Stimulated activated naive CD8-positive, alpha-beta T cell treated with anti-CD3 and anti-CD28 coated beads, Interleukin-15, Interleukin-2, amounts not matched to agents 100 U/mL and 50 U/mL, for 24 hours (primary cell): ENCODE measurements around the gene SRC.

Source experiments
- ATAC-seq: fragments of 150-1000 bp; cut with Tn5 transposase; one replicate; pipeline ENCODE4 v1.10.0; 2021
- DNase-seq: peaks from one replicate; pipeline ENCODE4 v3.0.0; 2021

Gene SRC

DNA sequence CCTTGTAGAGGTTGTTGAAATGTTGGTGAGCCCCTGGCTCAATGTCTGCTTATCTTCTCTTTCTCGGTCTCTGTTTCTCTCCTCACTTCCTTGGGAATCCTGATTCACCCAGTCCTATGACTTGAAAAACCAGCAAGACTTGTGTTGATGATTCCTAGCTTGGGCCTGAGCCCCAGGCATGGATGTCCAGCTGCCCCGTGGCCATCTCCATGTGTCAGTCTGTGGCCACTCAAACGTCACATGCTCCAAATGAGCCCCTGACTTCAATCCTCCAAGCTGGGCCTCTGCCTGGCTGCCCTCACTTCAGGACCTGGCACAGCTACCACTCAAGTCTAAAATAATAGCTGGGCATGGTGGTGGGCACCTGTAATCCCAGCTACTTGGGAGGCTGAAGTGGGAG, 81.0 kb downstream of the SRC start:
- no peak for ATAC-seq
- no peak for DNase-seq

DNA sequence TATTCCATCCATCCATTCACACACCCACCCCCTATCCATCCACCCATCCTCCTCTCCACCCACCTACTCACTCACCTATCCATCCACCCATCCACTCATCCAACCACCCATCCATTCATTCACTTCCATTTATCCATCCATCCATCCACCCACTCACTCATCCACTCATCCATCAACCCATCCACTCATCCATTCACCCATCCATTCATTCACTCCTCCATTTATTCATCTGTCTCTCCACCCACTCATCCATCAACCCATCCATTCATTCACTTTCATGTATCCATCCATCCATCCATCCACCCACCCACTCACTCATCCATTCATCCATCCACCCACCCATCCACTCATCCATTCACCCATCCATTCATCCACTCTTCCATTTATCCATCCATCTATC, 84.1 kb downstream of the SRC start:
- ATAC-seq: no peak
- no peak for DNase-seq

DNA sequence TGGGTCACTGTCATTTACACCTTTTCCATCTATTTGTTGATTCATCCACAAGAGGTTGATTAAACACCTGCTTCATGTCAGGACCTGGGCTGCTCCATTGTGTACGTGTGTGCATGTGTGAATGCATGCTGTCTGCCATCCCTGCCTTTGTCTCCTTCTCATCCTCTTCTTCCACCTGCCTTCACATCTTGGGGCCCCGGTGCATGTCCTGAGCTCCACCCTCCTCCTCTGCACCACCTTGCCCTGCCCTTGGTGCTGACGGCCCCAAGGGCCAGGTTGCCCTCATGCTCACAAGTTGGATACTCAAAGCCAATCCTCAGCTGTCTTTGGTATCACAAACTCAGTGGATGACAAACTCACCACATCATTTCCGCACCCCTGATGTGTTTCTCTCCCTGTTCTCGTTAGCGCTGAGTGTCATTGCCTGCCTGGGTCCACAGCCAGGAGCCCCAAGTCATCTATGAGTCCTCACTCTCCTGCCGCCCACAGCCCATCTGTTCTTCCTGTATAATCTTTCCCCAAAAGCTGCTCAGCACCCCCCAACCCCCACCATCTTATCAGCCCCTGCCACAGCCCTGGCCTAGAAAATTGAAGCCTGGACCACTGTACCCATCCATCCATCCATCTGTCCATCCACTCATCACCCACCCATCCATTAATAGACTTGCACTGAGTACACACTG, 85.0 kb downstream of the SRC start:
- ATAC-seq: no peak
- DNase-seq: no peak

DNA sequence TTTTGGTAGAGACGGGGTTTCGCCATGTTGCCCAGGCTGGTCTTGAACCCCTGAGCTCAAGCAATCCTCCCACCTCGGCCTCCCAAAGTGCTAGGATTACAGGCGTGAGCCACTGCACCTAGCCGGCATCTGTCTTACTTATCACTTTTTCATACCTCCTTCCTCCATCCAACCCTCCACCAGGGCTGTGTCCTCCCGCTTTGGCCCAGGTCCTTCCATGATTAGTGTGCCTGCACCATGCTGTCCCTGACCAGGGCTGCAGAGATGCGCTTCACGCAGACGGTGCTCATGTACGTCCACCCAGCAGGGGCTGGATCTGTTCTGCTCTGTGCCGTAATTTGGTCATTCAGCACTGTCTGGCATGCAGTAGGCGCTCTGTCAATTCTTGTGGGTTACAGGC, 85.8 kb downstream of the SRC start:
- ATAC-seq (peak; percentile 9), DNase-seq (no peak)

DNA sequence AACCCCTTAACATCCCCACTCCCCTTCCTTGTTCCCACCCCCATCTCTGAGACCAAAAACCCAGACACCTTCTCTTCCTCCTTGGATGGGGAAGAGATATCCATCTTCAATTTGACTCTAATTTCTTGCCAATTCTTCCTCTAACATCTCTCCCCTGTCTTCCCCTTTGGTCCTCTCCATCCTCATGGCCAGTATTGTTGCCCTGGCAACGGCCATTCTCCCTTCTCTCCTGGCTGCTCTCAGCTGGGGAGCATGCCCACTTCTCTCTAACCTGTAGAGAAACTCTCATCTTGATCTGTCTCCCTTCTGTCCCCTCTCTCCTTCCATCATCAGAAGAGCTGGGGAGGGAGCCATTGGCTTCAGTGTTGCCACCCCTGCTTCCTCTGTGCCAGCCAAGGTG, 86.7 kb downstream of the SRC start:
- DNase-seq (no peak), ATAC-seq (no peak)

DNA sequence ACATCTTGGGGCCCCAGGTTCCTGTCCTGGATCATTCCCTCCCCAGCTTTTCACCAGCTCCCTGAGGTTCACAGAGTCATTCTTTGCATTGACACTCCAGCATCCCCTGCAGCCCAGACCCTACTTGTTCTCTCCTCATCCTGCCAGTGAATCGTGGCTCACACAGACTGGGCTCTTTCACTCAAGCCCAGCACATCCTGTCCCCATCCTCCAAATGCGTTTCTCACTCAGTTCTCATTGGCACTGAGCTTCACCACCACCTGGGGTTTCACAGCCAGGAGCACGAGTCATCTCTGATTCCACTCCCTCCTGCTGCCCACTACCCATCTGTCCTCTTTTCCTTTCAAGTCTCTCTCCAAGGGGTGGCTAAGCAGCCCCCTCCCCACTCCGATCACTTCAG, 89.7 kb downstream of the SRC start:
- ATAC-seq: no peak

DNA sequence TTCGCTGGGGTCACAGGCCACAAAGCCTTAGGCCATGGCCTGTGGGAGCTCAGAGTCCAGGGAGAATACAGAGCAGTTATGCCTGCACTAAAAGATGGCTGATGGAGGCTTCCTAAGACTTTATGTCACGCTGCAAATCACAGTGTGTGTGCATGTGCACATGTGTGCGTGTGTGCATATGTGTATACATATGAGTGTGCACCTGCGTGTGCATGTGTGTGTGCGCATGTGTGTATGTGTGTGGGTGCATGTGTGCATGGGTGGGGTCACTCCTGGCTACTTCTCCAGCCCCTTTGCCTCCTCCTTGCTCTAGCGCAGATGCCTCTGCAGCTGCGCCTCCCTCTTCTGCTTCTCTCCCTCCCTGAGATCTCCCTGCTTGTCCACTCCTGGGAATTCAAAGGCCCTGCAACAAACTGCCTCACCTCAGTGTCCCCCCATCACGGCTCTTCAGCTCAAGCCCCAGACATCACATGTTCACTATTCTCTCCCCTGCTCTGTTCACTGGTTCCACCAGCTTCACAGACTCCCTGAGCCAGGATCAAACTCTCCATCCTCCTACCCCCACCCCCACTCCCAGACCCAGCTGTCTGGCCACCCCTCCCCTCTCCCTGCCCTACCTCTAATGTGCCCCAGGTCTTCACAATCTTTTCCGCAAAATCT, 90.7 kb downstream of the SRC start:
- ATAC-seq: no peak
- no peak for DNase-seq

More for the DNA sequence above, 89.7 kb downstream of the SRC start:
- no peak for DNase-seq

DNA sequence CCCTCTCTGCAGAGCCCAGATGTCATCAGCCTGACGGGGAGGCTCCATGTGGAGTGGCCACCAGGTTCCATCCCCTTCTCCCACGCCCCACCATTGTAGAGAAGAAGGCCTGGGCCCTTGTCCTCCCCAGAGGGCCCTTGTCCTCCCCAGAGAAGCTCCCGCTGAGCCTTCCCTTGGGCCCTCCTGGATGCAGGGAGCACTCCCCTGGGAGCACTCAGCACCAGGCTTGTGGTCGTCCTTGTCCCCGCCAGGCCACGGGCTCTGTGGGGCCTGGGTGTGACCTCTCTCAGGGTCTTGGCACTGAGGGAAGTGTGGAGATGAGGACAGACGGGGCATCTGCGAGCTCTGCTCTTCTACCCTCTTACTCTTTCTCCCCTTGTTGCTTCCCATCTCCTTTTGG, 91.7 kb downstream of the SRC start:
- ATAC-seq: no peak
- DNase-seq: no peak

DNA sequence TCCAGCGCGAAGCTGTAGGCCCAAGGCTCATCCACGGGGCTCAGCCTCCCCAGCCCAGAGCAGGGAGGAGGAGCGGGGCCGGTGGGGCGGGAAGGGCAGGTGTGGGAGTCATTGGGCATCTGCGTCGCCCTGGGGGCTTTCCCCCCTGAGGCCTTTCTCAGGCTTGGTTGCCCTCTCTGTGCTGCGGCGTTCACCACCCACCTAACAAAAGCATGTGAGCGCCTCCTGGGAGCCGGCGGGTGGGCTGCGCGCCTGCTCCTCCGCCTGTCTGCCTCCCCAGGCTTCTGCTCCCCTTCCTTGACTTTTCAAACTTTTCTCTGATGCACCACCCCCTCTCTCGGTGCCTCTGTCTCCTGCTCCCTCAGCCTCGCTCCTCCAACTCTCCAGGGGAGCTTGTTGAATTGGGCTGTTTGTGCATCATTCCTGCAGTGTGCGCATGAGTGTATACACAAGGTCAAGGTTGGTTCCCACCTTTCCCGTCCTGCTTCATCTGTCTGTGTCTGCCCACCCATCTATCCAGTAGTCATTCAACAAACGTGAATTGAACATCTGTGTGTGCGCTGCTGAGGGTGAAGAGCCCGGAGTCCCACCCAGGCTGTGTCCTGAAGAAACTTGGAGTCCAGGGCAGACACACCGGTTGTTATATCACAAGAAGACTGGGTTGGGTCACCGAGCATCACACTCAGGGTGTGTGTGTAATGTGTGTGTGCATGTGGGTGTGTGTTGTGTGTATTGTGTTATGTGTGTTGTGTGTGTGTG, 92.7 kb downstream of the SRC start:
- ATAC-seq (no peak), DNase-seq (no peak)

DNA sequence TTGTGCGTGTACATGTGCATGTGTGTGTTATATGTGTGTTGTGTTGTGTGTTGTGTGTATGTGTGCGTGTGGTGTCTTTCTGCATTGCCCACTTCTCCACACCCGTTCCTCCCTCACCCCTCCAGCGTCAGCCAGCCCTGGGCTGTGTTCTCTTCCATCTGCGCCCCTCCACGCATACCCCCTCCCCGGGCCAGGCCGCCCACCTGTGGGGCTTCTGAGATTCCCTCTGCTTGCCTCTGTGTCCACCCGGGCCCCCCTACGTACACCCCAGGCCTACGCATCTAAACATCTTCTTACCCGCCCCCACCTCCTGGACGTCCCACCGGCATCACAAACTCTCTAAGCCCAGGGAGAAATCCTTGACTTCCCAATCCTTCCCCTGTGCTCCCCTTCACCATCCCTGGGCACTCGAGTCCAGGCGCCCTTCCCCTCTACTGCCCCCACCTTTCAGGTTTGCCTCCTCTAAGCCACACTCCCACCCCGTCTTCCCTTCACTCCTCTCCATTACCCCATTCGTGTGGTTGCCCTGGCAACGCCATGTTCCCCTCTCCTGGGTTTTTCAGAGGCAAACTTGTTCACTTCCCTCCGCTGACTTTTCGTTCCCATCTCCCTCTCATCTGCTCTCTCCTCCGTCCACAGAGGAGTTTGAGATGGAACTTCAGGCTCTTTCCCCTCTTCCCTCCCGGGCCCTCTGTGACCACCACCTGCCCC, 93.4 kb downstream of the SRC start:
- DNase-seq (no peak), ATAC-seq (peak; percentile 8)

DNA sequence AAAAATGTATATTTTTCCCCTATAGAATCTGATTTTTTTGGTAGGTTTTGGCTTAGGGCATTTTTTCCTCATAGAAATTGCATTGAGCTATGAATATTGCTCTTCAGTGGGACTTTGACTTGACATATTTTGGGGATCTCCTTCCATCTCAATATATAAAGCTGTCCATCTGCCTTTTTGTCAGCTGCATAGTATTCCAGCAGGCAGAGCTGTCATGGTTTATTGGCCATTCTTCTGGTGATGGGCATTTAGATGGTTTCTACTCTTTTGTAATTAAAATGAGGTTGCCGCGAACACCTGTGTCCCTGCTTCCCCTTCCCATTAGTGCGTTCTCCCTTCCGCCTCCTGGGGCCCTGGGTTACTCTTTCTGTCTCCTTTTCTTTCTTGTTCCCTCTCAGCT, 95.1 kb downstream of the SRC start:
- ATAC-seq: no peak
- no peak for DNase-seq

DNA sequence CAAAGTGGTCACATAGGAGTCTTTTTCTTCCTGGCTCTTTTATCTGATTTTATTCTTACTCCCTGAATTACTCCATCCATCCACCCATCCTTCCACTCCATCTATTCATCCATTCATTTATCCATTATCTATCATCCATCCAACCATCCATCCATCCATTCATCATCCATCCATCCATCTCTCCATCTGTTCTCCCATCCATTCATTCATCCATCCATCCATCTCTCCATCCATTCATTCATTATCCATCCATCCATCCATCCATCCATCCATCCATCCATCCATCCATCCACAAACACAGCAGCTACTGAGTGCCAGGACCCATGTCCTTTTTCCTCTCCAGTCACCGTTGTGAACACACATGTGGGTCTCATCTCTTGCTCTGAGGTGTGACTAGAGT, 96.6 kb downstream of the SRC start:
- no peak for DNase-seq

DNA sequence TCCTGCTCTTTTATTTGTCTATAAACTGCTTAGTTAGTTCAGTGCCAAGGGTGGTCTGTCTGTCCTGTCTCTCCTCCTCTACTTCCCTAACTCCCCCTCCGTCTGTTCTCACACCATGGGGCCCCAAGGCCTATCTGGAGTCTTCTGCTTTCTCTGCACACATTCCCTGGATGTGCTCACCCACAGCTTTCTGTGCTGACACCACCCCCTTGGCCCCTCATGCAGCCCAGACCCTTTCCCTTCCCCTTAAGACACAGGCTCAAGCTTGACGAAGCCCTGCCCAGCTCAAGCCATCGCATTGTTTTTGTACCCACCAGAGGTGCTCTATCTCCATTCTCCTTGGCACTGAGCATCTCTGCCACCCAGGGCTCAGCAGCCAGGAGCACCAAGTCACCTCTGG, 97.0 kb downstream of the SRC start:
- ATAC-seq (no peak), DNase-seq (no peak)

More for the DNA sequence above, 96.6 kb downstream of the SRC start:
- no peak for ATAC-seq

DNA sequence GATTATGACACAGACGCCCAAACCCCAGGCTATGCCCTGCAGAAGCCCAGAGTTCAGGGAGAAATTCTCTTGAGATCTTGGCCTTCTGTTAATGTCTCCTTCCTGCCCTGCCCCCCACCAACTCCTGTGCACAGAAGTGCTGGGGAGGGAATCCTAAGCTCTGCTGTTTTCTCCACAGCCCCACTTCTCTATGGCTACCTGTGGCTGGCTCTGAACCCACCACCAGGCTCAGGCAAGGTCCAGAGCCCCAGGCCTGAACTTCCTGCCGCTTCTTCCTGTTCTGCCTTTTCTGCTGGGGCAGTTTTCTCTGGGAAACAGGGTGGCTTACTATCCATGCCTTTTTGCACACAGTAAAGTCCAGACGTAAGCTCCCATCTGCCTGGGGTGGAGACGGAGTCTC, 97.7 kb downstream of the SRC start:
- ATAC-seq (no peak), DNase-seq (no peak)

DNA sequence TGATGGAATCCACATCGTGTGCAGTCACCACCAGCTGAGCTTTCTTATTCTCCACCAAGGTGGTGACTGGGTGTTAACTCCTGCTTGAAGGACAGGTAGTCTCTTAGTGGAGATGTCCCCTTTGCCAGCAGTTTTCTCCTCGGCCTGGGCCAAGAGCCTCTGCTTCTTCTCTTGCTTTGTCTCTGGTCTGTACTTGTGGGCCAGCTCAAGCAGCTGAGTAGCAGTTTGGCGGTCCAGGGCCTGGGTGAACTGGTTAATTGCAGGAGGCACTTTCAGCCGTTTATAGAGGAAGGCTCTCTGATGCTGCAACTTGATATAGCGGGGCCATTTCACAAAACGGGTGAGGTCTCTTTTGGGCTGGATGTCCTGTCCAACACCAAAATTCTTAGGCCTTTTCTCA, 99.1 kb downstream of the SRC start:
- DNase-seq (no peak), ATAC-seq (no peak)

DNA sequence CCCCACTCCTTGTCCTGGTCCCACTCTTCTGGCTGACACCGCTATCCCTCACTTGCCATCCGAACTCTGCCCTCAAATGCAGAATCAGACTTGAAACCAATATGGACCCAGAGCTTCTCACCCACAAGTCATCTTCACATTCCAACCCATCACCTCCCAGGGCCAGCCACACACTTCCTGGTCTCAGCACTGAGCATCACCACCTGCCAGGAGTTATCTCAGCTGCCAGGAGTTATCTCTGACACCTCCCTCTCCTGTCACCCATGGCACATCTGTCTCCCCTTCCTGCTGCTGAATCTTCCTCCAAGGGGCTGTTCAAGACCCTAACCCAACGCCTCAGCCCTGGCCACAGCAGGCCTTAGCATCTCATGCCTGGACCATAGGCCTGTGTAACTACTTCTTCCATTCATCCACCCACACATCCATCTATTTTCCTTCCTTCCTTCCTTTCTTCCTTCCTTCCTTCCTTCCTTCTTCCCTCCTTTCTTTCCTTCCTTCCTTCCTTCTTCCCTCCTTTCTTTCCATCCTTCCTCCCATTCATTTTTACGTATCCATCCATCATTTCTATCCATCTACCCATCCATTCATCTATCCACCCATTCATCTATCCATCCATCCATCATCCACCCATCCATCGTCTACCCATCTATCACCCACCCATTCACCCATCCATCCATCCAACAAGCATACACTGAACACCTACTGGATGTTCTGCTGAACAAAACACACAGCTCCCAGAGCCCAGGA, 100.5 kb downstream of the SRC start:
- ATAC-seq (no peak), DNase-seq (no peak)

DNA sequence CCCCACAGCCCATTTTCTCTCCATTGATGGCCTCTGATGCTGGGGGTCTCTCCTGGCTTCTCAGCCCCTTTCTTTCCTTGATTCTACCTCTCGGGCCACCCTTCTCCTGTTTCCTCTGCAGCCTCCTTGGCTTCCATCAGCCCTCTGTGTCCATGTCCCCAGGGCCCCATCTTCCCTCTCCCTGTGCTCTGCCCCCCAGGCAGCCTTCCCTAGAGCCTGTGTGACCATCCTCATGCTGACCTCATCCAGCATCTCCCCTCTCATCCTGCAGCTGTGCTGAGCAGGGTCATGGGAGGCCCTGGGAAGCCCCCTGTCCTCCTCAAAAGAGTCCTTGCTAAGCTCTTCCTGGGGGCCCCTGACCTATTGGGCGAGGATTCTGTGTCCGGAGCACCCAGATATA, 101.7 kb downstream of the SRC start:
- ATAC-seq (no peak), DNase-seq (no peak)

DNA sequence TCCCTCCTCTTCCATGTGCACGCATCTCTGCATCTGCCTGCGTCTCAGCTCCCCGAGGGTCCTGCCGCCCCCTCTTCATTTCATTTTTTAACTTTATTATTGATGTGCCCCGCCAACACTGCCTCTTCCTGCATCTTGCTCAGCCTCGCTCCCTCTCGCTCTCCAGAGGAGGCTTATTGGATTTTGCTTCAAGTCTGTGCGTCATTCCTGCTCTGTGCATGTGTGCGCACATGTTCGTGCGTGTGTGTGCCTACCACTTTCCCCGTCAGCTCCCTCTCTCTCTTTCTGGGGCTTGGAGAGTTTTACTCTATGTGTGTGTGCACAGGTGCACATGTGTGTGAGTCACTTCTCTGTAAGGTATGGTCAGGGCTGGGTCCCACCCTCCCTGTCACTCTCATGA, 103.3 kb downstream of the SRC start:
- DNase-seq (no peak), ATAC-seq (no peak)

DNA sequence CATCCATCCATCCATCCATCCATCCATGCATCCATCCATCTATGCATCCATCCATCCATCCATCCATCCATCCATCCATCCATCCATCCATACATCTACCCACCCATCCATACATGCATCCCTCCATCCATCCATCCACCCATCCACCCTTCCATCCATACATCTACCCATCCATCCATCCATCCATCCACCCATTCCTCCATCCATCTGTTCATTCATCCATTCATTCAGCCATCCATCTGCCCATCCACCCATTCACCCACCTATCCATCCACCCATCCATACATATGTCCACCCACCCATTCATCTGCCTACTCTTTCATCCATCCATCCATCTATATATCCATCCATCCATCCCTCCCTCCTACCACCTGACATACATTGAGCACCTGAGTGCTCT, 104.4 kb downstream of the SRC start:
- no peak for DNase-seq
- ATAC-seq: no peak

DNA sequence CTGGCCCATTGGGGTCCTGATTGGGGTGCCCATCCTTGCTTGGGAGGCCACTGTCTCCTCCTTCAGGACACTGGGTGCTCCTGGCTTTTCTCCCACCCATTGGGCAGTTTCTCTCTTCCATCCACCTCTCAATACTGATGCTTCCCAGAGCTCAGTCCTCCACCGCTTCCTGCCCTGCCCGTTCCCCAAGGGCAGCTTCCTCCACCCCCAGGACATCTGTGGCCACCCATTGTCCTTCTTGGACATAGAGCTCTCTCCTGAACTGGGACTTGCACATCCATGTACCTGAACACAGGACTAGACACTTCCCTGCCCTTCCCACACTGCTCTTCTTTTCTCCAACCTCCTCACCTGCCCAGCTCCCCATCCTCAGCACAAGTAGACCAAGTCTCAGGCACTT, 105.7 kb downstream of the SRC start:
- DNase-seq (no peak), ATAC-seq (no peak)

DNA sequence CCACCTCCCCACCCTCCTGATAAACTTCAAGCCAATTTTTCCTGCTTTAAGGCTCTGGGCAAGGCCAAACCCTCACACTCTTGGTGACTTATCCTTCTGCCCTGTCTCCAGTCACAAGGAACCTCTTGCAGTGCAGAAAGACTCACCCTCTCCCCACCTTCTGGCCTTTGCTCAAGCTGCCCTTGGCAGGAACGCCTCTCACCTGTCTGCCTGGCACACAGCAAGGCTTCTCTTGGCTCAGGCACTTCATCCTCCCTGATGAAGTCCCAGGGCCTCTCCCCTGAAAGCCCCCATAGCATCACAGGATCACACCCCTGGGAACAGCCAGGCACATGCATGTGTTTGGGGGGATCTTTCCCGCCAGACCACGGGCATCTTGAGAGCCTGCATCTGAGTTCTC, 106.3 kb downstream of the SRC start:
- ATAC-seq: no peak
- no peak for DNase-seq

DNA sequence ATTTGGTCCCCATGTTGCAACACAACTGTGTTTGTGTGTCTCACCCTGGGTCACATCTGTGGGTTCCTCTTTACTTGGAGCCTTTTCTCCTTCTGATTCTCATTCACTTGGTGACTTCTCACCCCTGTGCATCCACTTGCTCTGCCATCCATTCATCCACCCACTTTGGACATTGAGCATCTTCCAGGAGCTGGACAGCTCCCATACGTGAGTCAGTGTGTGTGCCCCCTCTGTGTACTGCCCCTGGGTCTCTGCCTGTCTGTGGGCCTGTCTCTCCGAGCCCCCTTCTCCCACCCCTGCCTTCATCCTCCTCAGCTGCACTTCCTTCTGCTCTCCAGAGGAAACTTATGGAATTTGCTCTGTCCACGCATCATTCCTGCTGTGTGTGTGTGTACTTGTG, 107.3 kb downstream of the SRC start:
- DNase-seq: no peak
- ATAC-seq: no peak
